Medulla oblongata (tissue), 1 donor: Measurements from ENCODE around the gene CREG1.
A peak's percentile ranks its signal among the peaks of the same experiment; 100 is the strongest.
"Not testable (repeated sequence)": the region's sequence is repeated elsewhere in the genome, so short reads cannot be mapped to it uniquely, and the experiment has no call there.

Source experiments
- DNase-seq: peaks from one replicate; pipeline ENCODE4 v3.0.0-alpha.2; 2015; ENCODE audit errors: extremely low spot score

The CREG1 gene

DNA sequence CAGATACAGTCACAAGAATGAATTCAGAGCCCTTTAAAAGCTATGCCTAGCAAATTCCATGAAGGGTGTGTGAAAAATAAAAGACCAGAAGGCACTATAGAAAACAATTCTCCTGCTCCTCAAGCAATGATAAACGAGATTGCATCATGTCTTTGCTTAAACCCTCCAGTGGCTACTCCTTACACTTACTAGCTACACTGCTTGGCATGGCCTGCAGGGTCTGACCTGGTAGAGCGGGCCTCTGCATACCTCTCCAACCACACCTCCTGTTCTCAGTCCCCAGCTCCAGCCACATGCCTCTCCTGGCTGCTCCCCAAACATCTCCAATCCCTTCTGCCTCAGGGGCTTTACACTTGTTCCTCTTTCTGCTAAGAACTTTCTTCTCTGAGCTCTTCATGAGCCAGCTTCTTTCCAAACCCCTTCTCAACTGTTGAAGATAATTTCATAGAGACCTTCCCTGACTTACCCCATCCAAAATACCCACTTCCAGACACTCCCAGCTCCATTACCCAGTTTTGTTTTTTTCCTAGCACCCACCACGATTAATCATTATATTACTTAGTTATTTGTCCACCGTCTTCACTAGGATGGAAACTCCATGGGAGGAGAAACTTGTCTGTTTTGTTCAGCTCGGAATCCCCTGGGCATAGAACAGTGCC, 11.2 kb upstream of the CREG1 start:
- DNase-seq = no peak

DNA sequence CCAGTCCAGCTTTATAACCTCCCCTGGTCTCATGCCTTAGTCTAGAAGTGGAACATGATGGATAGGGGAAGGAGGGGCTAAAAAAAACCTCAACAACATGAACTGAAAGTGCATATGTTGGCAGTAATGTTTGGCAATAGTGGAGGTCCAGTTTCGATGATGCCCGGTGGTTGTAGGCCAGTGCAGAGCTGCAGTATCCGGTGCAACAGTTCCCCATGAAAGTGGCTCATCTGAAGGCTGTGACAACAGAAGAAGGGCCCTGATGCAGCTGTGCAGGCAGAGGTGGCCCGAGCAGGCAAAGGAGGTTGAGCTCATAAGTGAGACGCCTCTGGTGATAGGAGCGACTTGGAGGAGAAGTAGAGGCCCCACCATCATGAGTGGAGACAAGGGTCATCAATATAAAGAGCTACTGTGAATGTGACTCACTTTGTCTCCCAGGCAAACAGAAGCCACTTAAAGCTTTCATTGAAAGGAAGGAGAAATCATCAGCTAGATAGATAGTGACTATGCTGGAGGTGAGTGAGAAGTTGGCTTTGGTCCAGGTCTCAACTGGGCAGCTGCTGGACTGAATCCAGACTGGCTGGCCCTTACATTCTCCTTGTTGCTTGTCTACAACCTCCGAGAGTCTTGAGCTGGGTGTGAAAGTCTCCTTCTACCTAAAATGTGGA, 10.2 kb upstream of the CREG1 start:
- DNase-seq = peak; percentile 84

DNA sequence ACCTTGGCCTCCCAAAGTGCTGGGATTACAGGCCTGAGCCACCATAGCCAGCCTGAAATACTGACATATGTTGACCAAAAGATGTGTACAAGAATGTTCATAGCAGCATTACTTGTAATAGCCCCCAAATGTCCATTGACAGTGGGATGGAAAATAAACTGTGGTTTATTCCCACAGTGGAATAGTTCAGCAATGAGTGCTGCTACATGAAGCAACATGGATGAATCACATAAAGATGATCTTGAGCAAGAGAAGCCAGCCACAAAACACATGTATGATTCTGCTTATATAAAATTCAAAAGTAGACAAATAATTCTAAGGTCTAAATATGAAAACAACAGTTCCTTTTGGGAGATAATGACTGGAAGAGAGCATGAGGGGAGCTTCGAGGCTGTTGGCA, 9.1 kb upstream of the CREG1 start:
- DNase-seq = no peak

DNA sequence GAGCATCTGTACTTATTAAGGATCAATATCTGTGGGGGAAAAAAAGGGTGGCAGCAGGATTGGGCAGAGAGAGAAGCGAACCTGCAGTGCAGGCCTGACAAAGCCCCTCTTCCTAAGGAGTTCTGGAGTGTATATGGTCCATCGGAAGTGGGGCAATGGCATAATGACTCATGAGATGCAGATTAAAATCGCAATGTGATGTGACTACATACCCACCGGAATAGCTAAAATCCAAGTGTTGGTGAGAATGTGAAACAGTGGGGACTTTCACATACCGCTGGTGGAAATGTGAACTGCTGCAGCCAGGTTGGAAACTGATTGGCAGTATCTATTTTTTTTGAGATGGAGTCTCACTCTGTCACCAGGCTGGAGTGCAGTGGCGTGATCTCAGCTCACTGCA, 8.2 kb upstream of the CREG1 start:
- DNase-seq = no peak

DNA sequence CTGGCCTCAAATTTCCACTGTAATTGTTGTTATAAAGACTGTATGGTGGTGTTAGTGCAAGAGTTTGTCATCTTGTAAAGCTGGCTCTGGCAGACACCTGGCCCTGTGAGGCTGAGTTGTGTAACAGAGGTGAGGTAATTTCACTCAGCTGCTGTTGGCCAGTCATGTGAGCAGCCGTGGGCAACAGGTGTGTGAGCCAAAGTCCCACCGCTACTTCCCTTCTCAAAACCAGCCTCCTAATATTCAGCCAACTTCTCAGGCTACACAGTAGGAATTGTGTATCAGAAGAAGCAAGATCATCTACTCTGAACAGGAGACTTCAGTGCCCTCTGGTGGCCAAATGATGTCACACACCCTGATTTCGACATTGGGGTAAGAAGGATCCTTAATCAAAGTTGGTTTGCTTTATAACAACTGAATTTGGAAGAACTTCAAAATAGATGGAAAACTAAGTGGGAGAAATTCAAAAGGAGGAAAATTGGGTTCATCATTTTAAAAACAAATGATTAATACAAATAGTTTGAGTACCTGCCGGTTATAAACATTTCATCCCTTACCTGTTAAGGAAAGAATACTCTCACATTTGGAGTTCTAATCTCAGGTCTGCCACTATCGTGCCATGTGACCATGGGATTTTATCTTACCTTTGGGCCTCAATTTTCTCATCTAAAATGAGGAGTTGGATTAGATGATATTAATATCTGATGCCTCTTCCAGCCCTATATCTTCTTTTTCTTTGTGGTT, 2.6 kb upstream of the CREG1 start:
- peak; percentile 89 for DNase-seq

DNA sequence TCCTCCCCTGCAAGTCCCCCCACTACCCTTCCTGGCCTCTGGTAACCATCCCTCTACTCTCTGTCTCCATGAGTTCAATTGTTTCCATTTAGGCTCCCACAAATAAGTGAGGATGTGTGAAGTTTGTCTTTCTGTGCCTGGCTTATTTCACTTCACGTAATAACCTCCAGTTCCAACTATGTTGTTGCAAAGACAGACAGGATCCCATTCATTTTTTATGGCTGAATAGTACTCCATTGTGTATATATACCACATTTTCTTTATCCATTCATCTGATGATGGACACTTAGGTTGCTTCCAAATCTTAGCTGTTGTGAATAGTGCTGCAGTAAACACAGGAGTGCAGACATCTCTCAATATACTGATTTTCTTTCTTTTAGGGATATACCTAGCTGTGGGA, 1.5 kb upstream of the CREG1 start:
- not testable (repeated sequence) for DNase-seq

DNA sequence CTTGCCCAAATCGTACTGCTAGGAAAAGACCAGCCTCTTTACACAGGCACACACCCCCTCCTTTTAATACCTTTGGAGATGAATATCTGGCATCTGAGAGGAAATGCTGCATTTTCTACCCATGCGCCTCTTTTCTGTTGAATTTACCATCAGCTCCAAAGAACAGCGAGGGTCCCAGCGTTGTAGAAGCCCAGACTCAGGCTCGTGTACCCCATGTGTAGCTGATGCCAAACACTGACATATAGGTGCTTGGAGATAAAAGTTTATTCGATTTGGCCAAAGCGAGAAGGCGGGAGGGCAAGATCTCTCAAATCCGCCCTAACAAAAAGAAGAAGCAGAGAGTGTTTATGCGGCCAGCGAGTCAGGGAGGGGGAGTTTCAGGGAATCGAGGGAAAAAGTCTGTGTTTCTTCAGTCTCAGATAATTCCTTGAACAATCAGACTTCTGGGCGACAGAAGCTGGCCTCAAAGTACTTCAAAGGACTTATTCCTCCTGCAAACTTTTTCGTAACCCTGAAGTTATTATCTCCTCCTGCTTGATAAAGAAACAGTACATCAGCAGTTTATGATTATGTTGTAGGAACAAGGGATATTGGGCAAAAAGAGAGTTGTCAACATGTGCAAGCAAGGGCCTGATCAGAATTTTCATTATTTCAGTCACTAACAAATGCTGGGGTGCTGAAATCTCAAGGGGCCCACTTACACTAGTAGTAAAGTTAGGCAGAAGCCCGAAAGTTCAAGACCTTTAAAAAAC, 642 bp upstream of the CREG1 start:
- peak; percentile 50 for DNase-seq

DNA sequence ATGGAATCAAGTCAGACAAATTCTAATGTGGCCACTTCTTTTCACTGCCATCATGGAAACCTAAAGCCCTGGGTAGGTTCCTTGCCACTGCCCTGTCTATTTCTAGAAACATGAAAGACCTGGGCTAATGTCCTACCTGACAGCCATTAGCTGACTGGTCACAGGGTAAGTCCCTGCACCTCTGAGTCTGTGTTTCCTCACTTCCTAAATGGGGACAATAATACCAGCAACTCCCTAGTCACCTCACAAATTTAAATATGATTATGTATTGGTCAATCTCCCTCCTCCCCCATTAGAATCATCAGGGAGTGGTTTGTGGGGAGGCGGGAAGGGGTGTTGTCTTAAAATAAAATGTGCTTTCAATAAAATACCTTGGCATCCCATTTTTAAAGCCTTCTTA, 2.2 kb downstream of the CREG1 start:
- no peak for DNase-seq

DNA sequence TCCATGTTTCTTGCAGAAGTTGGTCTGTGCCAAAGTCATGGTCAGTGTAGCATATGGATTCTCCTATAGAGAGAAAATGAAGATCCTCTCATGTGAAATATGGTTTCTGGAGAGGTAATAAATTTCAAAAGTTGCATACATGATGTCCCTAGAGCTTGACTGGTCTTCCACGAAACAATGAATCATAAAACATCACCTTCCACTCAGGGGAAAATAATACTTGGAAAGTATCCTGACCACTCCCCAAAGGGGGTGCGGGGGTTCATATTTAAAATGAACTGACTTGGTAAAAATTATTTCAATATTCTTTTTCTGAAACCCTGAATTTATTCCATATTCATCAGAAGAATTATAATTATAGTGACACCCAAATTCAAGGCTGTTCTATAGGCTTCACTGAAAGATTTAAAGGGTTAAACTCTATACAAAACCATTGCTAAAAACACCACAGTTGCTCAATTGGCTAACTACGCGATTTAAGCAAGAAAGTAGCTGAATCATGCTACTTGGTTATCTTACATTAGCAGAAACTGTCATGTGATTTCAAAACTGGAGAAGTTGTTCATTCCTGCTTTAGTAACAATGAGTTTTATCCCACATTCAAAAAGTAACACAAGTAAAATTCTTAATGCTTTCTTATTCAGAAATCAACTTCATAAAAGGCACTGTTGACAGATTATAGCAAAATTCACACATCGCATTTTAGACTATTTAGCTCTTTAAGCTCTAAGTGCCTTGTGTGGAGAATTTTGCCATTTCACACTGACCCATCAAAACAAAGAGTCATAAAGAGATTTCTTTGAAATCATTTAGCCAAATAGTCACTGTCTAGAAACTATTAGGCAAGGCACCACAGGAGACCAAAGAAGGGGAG, 5.3 kb downstream of the CREG1 start:
- peak; percentile 72 for DNase-seq

DNA sequence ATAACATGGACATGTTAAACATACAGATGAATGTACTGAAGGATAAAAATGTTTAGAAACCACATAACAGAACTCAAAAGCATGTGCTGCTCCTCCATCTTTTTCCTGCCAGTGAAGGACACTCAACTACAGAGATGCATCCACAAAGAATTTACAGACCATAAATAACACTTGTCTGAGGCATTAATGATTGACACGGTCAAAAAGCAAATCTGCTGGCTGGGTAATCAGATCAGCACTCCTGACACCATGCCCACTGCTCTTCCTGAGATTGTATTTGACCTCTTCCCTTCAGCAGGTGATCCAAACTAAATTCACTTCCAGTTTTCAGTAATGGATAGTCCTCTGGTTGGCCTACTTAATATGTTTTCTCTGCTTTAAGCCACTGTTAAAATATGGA, 6.6 kb downstream of the CREG1 start:
- no peak for DNase-seq

DNA sequence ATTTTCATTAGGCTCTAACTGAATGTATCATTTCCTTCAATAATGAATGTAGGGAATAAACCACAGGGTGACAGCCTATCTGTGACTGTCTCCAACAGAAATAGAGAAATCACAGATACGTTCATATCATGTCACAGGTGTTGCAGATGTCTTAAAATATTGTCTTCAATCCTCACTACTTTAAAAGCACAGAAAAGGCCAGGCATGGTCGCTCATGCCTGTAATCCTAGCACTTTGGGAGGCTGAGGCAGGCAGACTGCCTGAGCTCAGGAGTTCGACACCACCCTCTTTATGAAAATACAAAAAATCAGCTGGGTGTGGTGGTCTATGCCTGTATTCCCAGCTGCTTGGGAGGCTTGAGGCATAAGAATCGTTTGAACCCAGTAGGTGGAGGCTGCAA, 8.2 kb downstream of the CREG1 start:
- DNase-seq = no peak

DNA sequence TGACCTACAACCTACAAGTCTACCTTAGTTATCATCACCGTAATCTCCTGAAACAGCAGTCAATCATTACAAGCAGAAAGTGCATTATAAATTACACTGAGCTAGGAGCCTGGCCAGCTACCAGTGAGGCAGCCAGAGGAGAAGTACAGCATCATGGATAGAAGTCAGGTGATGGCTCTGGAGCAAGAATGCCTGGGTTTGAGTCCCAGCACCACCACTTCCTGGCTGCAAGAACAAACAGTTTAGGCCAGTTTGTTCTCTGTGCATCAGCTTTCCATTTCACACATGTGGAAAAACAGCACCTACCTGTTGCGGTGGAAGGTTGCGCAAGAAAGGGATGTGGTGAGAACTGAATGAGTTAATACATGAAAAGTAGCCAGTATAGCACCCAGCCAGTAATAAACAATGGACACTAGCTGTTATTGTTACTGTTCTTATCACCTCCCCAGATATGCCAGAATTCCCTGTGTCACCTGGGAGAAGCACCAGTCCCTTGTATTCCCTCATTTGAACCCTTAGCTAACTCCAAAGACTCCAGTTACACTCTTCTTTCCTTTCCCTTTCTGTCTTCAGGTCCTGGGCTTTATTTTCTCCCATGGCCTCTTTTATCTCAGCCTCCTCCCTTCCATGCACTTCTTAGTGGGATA, 9.0 kb downstream of the CREG1 start:
- DNase-seq = no peak

DNA sequence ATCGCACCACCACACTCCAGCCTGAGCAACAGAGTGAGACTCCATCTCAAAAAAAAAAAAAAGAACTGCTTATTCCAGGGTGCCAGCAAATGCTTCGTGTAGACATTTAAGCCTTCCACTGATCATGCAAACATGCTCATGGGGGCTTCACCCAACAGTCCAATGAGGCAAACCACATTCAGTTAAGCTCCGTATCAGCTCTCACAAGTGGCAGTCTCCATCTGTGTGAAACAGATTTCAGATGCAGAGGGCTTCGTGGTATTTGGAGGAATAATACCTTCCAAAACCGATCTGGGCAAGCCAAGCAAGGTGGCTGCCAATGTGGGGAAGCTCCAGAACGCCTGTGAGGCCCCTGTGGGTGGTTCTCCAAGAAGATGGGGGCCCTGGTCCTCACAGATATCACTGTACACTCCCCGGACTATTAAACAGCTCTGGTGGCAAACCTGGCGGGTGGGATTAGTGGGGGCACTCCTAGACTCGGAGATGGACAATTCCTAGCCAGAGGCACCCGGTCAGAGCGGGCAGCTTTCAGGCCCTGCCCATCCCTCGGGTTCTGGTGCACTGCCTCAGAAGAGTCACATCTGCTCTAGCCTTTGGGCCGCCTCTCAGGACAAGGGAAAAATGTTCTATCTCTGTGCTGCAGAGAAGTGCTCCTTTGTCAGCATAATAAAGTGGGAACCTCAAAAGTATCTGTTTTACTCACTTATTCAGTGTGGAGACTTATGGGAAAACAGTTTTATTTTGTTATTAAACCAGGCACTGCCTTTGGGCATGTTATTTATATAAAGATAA, 10.2 kb downstream of the CREG1 start:
- peak; percentile 35 for DNase-seq

DNA sequence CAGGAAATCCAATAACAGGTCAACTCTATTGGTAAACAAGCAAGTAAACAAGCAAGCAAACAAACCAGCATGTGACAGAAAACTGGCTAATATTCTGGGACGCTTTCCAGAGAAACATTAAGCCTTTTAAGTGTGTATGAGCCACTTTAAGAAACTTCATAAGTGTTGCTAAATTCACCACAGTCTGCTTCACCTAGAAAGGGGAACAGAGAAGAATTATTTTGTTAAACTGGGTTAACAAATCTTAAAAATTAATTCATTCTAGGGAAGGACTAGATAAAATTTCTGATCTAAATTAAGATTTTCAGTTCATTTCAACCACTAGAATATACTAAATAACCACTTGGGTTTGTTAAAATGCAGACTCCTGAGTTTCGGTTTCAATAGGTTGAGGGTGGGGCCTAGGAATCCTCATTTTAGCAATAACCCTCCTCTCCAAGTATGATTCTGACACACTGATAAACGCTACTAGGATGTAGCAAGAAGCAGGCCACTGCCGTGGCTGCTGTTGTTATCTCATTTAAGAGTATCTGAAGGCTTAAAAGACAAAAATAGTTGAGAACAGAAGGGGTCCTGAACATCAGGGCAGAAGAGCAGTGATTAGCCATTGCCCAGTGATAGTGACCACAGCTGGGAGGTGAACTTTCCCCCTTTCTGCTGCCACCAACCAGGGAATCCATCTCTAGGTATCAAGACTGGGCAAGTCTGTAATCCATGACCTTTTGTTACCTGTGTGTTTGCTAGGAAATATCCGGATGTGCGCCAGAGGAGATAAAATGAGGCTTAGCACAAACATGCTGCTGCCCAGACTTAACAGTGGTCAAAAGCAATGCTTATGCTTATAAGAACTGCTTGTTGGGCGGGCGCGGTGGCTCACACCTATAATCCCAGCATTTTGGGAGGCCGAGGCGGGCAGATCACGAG, 11.2 kb downstream of the CREG1 start:
- DNase-seq = no peak

DNA sequence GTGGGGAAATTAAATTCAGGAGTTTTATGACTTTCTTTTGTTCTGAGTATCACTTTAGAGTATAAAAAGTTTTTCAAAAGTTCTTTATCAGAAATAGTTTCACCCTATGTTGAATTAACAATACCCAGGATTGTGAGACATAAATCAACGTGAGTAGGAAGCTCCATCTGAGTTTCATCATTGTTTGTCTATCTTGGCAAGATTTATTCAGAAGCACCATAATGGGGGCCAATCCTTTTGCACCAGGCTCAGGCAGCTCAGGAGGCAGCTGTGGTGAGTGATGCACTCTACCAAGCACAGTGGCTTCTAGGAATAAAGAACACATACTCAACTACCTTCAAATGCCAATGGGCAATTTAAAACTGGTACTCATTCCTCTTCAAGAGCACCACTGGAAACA, 12.0 kb downstream of the CREG1 start:
- no peak for DNase-seq

DNA sequence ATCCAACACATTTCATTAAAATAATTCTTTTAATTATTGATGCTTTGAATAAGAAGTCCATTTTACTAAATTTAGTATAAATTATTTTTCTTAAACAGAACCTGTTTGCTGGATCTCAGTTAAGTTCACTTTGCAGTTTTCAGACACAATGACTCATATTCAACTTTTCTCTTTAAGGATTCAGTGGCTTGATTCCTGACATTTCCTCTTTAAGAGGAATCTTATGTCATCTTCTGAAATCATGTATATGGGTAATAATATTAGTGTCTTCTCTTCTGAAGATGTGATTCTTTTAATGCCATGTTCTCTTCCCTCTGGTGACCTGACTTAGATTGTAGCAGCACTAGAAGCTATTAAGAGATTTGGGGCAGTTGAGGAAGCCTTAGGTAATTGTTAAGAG, 12.6 kb downstream of the CREG1 start:
- no peak for DNase-seq

DNA sequence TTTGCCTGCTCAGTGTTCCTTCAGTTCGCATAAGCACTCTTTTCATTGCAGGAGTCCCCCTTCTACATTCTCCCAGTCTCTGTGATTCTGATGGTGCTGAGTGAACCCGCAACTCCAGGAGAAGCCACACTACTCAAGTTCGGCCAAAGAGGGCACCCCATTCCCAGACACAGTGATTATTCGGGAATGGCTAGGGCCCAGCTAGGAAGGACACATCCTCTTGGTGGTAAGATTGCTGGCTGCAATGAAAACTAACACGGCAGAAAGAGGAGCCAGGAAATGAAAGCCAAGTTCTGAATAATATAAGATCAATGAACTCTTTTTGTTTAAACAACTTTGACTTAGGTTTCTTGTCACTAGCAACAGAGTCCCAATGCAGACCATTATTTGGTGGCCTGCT, 14.9 kb downstream of the CREG1 start:
- no peak for DNase-seq

DNA sequence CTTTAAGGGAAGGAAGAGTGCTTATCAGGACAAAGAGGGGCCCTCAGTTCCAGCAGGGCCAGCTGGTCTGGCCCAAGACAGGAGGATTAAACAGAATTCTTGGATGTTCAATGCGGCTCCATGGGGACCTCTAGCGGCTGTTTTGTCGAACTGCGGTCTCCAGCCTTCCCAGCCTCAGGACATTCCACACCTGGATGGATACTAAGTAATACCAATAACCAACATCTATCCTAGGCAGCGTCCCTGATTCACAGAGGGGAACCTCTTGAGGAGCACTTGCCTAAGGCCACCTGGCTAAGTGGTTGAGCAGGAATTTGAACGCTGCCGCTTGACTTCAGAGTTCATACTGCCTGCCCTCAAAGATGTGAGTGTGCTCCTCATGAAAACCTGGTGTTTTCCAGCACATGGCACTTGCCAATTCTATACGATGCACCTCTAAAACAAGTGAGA, 19.7 kb downstream of the CREG1 start:
- peak; percentile 87 for DNase-seq
